GM19463 (cell line): ENCODE results near the gene SCD5.

Source experiments
- ATAC-seq: cut with Tn5 transposase; IDR thresholded peaks from one replicate; pipeline ENCODE4 v1.9.1; 2021; ENCODE audit warnings: mild to moderate bottlenecking, moderate library complexity; ENCODE audit not compliant: unreplicated experiment

Gene SCD5

DNA sequence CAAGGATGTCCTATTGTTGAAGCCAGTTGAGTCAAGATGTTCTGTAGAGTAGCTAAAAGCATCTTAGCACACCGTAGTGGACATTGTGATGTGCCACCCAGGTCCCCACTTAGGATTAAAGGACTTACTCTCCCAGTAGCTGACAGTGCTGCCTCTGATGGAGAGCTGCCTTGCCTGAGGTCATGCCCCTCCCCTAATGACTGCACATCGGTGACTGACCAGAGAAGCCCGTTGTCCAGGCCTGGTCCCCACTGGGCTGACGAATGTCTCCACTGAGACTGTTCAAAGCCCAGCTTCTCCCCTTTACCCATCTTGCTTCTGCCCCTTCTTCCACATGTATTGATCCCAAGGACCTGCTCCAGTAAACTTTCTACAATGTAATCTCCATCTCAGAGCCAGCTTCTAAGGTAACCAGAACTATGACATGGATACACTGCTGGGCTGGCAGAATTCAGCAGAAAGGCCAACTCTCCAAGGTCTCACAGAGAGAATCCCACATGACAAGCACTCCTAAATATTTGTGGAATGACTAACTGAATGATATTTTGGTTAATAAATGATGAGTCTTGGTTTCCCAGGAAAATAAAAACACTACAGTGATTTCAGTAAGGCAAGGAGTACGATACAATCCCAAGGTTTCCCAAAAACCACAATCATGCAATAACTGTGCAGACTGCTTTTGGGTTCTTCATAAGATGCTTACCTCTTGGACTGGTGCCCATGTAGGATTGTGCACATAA is 154.4 kb downstream of the SCD5 start:
- ATAC-seq, result no peak

- no peak for ATAC-seq
Observed at GRCh38 chr4:82642331-82642730, 156.3 kb downstream of the SCD5 start.

- ATAC-seq, result no peak
Observed at GRCh38 chr4:82640540-82640939, 158.1 kb downstream of the SCD5 start.

- ATAC-seq, result no peak
Observed at GRCh38 chr4:82639971-82640370, 158.6 kb downstream of the SCD5 start.

- no peak for ATAC-seq
Observed at GRCh38 chr4:82638479-82638878, 160.1 kb downstream of the SCD5 start.

DNA sequence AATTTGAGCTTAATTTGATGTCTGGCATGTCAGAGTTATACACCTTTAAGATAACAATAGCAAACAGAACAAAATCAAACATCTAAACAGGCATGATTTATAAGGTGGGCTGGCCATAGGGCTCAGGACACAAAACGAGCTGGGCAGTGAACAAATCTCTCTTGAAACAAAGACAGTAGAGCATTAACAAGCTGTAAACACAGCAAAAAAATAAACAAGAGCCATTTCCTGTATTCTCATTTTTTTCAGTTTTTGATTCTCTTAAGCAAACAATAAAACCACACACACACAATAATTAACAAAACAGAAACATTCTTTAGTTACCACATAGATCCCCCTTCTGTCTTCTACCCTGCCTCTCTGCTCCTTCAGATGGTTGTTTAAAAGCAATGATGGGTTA is 168.5 kb downstream of the SCD5 start:
- ATAC-seq, result no peak

GRCh38 chr4:82629238-82630000 is 169.2 kb downstream of the SCD5 start:
- no peak for ATAC-seq

DNA sequence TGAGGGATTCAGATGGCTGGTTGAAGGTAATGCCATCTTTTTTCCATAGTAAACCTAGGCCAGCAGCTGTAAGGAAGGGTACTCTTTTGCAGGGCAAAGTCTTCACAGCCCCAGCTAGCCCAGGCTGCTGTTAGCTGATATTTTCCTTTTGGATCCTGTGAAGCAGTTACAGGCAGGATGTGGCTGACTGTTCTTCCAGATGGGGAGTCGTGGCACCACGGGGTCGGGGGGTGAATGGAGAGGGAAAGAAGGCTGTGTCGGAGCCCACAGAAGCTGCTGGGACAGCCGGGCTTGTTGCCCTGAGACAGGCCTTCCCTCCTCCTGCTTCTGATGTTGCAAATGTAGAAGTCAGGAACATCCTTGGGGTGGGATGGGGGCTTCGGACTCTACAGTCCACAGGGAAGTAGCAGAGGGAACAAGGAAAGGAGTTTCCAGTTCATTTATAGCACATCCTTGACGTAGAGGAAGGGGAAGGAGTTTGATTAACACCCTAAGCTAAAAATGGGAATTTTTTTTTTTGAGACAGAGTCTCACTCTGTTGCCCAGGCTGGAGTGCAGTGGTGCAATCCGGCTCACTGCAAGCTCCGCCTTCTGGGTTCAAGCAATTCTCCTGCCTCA is 172.2 kb downstream of the SCD5 start:
- ATAC-seq, result no peak

GRCh38 chr4:82624819-82625218 is 173.8 kb downstream of the SCD5 start:
- no peak for ATAC-seq

DNA sequence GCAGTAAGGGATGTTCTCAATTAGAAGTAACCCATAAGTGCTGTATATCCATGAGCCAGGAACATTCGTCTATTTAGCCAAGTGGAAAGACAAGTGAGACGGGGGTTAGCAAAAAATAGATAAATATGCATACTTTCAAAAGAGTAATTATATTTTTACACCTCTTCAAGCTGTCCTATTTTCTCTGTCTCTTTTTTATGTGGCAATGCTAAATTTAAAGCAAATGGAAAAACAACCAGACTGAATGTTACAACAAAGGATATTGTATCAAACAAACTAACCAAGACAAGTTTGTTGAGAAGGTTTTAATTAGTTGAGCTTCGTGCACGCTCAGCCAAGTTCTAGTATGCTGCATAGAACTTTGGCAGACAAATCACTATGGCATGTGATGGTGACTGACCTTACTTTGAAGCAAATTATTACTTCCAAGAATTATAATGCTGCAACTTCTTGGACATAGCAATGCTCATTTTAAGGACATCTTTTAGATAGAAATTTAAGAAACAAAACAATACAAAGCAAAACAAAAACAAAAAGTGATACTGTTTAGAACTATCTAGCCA is 175.4 kb downstream of the SCD5 start:
- ATAC-seq, result no peak

GRCh38 chr4:82621251-82621650 is 177.3 kb downstream of the SCD5 start:
- no peak for ATAC-seq

GRCh38 chr4:82620126-82620735 is 178.4 kb downstream of the SCD5 start:
- no peak for ATAC-seq

DNA sequence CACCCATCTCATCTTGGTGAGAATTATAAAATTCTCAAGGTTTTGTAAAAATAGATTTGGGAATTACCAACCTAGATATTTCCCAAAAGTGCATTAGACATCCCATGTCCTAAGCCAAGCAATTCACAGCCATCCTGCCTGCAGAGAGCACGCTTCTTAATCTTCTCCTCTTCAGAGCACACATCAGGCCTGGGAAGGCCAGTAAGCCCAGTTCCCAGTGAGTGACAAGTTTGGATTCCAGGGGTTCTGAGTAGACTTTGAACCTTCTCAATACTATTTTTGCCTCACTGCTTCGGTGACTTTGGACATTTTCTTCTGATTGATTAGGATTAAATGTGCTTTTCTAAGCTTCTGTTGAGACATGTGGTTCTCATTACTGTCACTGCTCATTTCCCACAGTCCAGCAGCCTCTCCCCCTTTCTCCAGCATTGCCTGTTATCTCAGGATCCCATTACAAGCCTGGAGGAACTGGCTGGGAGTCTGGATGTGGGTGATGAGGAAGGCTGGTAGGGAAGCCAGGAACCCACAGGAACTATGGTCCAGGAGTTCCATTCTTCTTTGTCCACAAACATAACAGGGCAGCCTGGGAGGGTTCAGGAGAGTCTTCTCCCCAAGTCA is 180.4 kb downstream of the SCD5 start:
- ATAC-seq, result no peak

- no peak for ATAC-seq
Observed at GRCh38 chr4:82614838-82615449, 183.7 kb downstream of the SCD5 start.

GRCh38 chr4:82613121-82613520 is 185.5 kb downstream of the SCD5 start:
- no peak for ATAC-seq

- ATAC-seq, result no peak
Observed at GRCh38 chr4:82611982-82612381, 186.6 kb downstream of the SCD5 start.

DNA sequence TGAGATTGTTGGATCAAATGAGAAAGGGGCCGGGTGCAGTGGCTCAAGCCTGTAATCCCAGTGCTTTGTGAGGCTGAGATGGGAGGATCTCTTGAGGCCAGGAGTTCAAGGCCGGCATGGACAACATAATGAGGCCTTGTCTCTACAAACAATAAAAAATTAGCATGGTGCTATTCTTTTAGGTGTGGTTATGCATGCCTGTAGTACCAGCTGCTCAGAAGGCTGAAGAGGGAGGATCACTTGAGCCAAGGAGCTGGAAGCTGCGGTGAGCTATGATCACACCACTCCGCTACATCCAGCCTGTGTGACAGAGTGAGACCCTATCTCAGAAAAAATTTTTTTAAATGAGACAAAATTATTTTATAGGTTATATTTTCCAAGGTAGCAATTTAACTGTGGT is 187.1 kb downstream of the SCD5 start:
- no peak for ATAC-seq

- ATAC-seq, result no peak
Observed at GRCh38 chr4:82610041-82610440, 188.6 kb downstream of the SCD5 start.

- no peak for ATAC-seq
Observed at GRCh38 chr4:82606622-82607021, 192.0 kb downstream of the SCD5 start.

DNA sequence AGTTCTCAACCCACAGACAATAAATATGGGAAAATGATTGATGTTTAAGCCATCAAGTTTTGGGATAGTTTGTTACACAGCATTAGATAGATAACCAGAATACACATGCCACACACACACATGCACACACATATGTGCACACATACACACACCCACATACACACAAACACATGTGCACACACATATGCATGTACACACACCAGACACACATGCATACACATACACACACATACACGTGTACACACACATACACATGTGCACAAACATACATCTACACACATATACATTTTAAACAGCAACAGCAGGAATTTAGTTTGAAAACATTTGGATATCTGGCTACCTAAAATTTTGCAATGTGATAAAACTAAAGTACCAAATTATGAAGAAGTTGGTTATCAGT is 194.1 kb downstream of the SCD5 start:
- no peak for ATAC-seq
